ENCODE data around the gene LRRK1. TPM values are rescaled to one million over a fixed set of nuclear protein-coding genes. Genes with fewer than 3 reads are reported as not detected.

The LRRK1 gene
- total and polyA plus RNA-seq, 2 of the 13 experiments (the other 11 are each of a cell fraction or from before 2014, with no cell fraction given): 0.13 to 1.2 TPM

DNA sequence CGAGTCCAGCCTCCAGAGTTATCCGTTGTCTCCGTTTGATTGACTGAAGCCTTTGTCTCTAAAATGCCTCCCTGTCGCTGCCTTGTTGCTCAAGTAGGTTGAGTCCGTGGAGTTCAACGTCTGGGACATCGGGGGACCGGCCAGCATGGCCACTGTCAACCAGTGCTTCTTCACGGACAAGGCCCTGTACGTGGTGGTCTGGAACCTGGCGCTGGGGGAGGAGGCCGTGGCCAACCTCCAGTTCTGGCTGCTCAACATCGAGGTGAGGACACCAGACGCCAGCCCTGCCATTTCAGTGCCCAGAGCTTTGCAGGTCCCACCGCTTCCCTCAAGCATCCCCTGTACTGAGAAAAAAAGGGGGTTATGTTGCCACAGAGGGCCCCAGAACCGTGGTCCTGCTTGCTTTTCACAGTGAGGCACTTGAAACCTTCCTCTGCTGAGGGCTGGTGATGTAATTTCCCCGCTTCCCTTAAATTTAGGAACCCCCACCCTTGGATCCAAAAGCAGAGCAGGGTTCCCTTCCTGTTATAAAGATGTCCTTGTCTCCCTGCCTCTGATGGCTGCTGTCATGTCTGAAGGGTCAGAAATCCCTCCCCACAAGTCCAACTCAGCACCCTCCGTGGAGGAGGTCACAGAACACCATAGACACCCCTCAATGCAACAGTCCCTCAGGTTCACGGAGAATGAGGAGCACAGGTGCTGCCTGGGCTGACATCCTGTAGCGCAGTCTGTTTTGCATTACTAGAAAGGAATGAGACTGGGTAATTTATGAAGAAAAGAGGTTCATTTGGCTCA lies 105.7 kb downstream of the LRRK1 start (continued):
- TF ChIP-seq TMF1 (CRISPR knock-in tag; IDR thresholded peaks at IDR 0.05; ENCODE audit: low read depth) (no peak), ISL2 (CRISPR knock-in tag; IDR thresholded peaks at IDR 0.05) (no peak)
- TF ChIP-seq, protein P1, sequence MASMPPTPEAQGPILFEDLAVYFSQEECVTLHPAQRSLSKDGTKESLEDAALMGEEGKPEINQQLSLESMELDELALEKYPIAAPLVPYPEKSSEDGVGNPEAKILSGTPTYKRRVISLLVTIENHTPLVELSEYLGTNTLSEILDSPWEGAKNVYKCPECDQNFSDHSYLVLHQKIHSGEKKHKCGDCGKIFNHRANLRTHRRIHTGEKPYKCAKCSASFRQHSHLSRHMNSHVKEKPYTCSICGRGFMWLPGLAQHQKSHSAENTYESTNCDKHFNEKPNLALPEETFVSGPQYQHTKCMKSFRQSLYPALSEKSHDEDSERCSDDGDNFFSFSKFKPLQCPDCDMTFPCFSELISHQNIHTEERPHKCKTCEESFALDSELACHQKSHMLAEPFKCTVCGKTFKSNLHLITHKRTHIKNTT (CRISPR knock-in tag; IDR thresholded peaks at IDR 0.05): no peak

DNA sequence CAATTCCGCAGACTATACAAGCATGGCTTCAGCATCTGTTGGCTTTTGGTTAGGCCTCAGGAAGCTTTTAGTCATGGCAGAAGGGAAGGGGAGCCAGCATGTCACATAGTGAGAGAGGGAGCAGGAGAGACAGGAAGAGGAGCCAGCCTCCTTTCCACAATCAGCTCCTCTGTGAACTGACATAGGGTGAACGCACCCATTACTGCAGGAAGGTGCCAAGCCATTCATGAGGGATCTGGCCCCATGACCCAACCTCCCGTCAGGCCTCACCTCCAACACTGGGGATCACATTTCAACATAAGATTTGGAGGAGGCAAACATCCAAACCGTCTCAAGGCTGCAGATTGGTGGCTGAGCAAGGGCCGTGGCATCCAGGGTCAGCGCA lies 106.3 kb downstream of the LRRK1 start:
- no TSS peak for BruUV-seq (replicated peaks)
- FAIRE-seq (no peak), ATAC-seq (no peak), DNase-seq (ENCODE audit: low spot score) (no peak)
- H4K20me1 ChIP-seq (ENCODE audit: insufficient read depth, low read length): no peaks in the 10 kb centered on the region
- ChIA-PET POLR2A (no interaction called here), CTCF (ENCODE audit: low intra/inter-chr PET ratio, low total read pairs) (no interaction called here)
- H3K4me1 ChIP-seq (ENCODE audit: insufficient read depth, low read length): peaks cover 48% of the 10 kb centered on the region
- H3K27ac ChIP-seq (ENCODE audit: extremely low read length, insufficient read depth, low read length): no peak overlapping the region
- peaks cover 12 to 95% of the 10 kb centered on the region in 2 experiments for H3K27me3 ChIP-seq (ENCODE audit: control insufficient read depth in 1 of 2, insufficient read depth in 2 of 2, low read length in 2 of 2)
- 51% methylated on average over 2 of the region's 6 CpGs for WGBS (ENCODE audit: low lambda C conversion rate)
- no peak overlapping the region for H3K4me2 ChIP-seq (ENCODE audit: low read depth, low read length)
- H2AFZ ChIP-seq (ENCODE audit: low read length): no peak overlapping the region
- H3K36me3 ChIP-seq (replicated peaks in 1 of 2; ENCODE audit: control insufficient read depth in 1 of 2, insufficient read depth in 2 of 2, low read length in 2 of 2): no peaks in the 10 kb centered on the region
- in situ Hi-C loops (cut with HindIII; ENCODE audit: extremely low pct_ligation_motif_present, low pct_unique_long_range_greater_than_20kb): no loop called here
- no peaks in the 10 kb centered on the region for H3K9me3 ChIP-seq (ENCODE audit: low read length)
- H3K9ac ChIP-seq (ENCODE audit: insufficient read depth, low read depth, low read length): no peak overlapping the region
- intact Hi-C loops (cut with micrococcal nuclease; ENCODE audit: unreplicated experiment): no loop called here
- no peak overlapping the region for H3K4me3 ChIP-seq (replicated peaks in 1 of 3; ENCODE audit: insufficient read depth in 1 of 3, low read depth in 2 of 3, low read length in 3 of 3)
- H3K79me2 ChIP-seq (ENCODE audit: insufficient read depth, low read length): no peaks in the 10 kb centered on the region
- no peak for TF ChIP-seq MATR3 (CRISPR knock-in tag; IDR thresholded peaks at IDR 0.05)
- TF ChIP-seq CBX2 (IDR thresholded peaks at IDR 0.05; ENCODE audit: low read depth, low read length): no peak
- TF ChIP-seq CBX2 (CRISPR knock-in tag; IDR thresholded peaks at IDR 0.05; ENCODE audit: low read depth): no peak
- no peak for TF ChIP-seq NAIF1 (CRISPR knock-in tag; IDR thresholded peaks at IDR 0.05; ENCODE audit: borderline replicate concordance)
- no peak for TF ChIP-seq ZSCAN20 (CRISPR knock-in tag; IDR thresholded peaks at IDR 0.05; ENCODE audit: borderline replicate concordance)
- TF ChIP-seq, protein P2, sequence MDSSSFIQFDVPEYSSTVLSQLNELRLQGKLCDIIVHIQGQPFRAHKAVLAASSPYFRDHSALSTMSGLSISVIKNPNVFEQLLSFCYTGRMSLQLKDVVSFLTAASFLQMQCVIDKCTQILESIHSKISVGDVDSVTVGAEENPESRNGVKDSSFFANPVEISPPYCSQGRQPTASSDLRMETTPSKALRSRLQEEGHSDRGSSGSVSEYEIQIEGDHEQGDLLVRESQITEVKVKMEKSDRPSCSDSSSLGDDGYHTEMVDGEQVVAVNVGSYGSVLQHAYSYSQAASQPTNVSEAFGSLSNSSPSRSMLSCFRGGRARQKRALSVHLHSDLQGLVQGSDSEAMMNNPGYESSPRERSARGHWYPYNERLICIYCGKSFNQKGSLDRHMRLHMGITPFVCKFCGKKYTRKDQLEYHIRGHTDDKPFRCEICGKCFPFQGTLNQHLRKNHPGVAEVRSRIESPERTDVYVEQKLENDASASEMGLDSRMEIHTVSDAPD (CRISPR knock-in tag; IDR thresholded peaks at IDR 0.05): no peak
- no peak for TF ChIP-seq RFXAP (CRISPR knock-in tag; IDR thresholded peaks at IDR 0.05; ENCODE audit: borderline replicate concordance)
- TF ChIP-seq, protein P3, sequence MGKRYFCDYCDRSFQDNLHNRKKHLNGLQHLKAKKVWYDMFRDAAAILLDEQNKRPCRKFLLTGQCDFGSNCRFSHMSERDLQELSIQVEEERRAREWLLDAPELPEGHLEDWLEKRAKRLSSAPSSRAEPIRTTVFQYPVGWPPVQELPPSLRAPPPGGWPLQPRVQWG (CRISPR knock-in tag; IDR thresholded peaks at IDR 0.05; ENCODE audit: borderline replicate concordance, low read depth): no peak
- no peak for TF ChIP-seq GATAD1 (CRISPR knock-in tag; IDR thresholded peaks at IDR 0.05)
- TF ChIP-seq, protein P4, sequence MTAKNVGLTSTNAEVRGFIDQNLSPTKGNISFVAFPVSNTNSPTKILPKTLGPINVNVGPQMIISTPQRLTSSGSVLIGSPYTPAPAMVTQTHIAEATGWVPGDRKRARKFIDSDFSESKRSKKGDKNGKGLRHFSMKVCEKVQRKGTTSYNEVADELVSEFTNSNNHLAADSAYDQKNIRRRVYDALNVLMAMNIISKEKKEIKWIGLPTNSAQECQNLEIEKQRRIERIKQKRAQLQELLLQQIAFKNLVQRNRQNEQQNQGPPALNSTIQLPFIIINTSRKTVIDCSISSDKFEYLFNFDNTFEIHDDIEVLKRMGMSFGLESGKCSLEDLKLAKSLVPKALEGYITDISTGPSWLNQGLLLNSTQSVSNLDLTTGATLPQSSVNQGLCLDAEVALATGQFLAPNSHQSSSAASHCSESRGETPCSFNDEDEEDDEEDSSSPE (CRISPR knock-in tag; IDR thresholded peaks at IDR 0.05): no peak
- no peak for TF ChIP-seq SP5 (CRISPR knock-in tag; IDR thresholded peaks at IDR 0.05; ENCODE audit: borderline replicate concordance, low read depth)
- TF ChIP-seq, protein P5, sequence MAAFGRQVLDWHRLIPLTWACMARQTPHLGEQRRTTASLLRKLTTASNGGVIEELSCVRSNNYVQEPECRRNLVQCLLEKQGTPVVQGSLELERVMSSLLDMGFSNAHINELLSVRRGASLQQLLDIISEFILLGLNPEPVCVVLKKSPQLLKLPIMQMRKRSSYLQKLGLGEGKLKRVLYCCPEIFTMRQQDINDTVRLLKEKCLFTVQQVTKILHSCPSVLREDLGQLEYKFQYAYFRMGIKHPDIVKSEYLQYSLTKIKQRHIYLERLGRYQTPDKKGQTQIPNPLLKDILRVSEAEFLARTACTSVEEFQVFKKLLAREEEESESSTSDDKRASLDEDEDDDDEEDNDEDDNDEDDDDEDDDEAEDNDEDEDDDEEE (CRISPR knock-in tag; IDR thresholded peaks at IDR 0.05): no peak
- TF ChIP-seq ZNF225 (CRISPR knock-in tag; IDR thresholded peaks at IDR 0.05): no peak
- TF ChIP-seq RFX1 (IDR thresholded peaks at IDR 0.05): no peak
